HEK293 (cell line): Measurements from ENCODE around the gene NCAN.

ENCODE experiments used
- CTCF ChIA-PET: fragments of 350-600 bp; formaldehyde crosslinking; extraction: SDS; loops from one replicate; lab custom pipeline; 2021; ENCODE audit warnings: antibody characterized with exemption; lab: Yijun Ruan, JAX
- POLR2A ChIA-PET: fragments of 300-600 bp; formaldehyde crosslinking; extraction: SDS; loops from one replicate; lab custom pipeline; 2020; ENCODE audit warnings: antibody characterized with exemption, inconsistent platforms; lab: Yijun Ruan, JAX
- H3K27ac ChIP-seq: fragments of 200-500 bp; sonication (Bioruptor generic); 2 replicates; pipeline ENCODE4 v1.5.1; 2014; ENCODE audit warnings: low read depth, low read length, control low read depth, inconsistent platforms; ENCODE audit errors: extremely low read depth
- H3K36me3 ChIP-seq, 2 experiments: fragments of 200-500 bp in 1 of 2; sonication (Bioruptor generic) in 1 of 2; 1 replicate in 1 of 2; 2 replicates in 1 of 2; pipeline ENCODE4 v1.5.1; 2014 to 2017; ENCODE audit warnings: inconsistent platforms in 2 of 2, low read length in 2 of 2; ENCODE audit not compliant: control insufficient read depth in 2 of 2, insufficient read depth in 1 of 2
- H3K4me1 ChIP-seq: fragments of 200-500 bp; sonication (Bioruptor generic); 2 replicates; pipeline ENCODE4 v1.5.1; 2014; ENCODE audit warnings: mild to moderate bottlenecking, low read length, inconsistent platforms; ENCODE audit not compliant: control insufficient read depth, insufficient read depth
- H3K4me3 ChIP-seq: 2 replicates; pipeline ENCODE4 v1.5.1; 2011; ENCODE audit warnings: low read depth, mild to moderate bottlenecking, control low read depth, low read length, moderate library complexity
- H3K9me3 ChIP-seq: fragments of 200-500 bp; sonication (Bioruptor generic); 2 replicates; pipeline ENCODE4 v1.5.1; 2014; ENCODE audit warnings: low read depth, low read length, inconsistent platforms; ENCODE audit not compliant: control insufficient read depth, insufficient read depth
- BCL11B ChIP-seq: fragments of 450-650 bp; formaldehyde crosslinking; IDR thresholded peaks from 2 replicates; pipeline ENCODE4 v1.5.1; 2016; ENCODE audit warnings: low read depth, missing biosample characterization, missing genetic modification characterization
- EGR2 ChIP-seq: fragments of 450-650 bp; formaldehyde crosslinking; IDR thresholded peaks from 2 replicates; pipeline ENCODE4 v1.5.1; 2016; ENCODE audit warnings: low read depth, missing biosample characterization, missing genetic modification characterization
- KLF7 ChIP-seq: fragments of 450-650 bp; formaldehyde crosslinking; IDR thresholded peaks from 2 replicates; pipeline ENCODE4 v1.5.1; 2016; ENCODE audit warnings: missing biosample characterization, missing genetic modification characterization, borderline replicate concordance
- RBAK ChIP-seq: fragments of 450-650 bp; formaldehyde crosslinking; IDR thresholded peaks from 2 replicates; pipeline ENCODE4 v1.5.1; 2016; ENCODE audit warnings: missing biosample characterization, missing genetic modification characterization
- SP3 ChIP-seq: fragments of 450-650 bp; formaldehyde crosslinking; IDR thresholded peaks from 2 replicates; pipeline ENCODE4 v1.5.1; 2016; ENCODE audit warnings: missing biosample characterization, missing genetic modification characterization
- TRIM28 ChIP-seq: IDR thresholded peaks from 2 replicates; pipeline ENCODE4 v1.6.1; 2011; ENCODE audit warnings: low read length, control low read depth, borderline replicate concordance
- WT1 ChIP-seq: fragments of 450-650 bp; formaldehyde crosslinking; IDR thresholded peaks from 2 replicates; pipeline ENCODE4 v1.5.1; 2016; ENCODE audit warnings: missing biosample characterization, missing genetic modification characterization
- ZBTB49 ChIP-seq: fragments of 450-650 bp; formaldehyde crosslinking; IDR thresholded peaks from 2 replicates; pipeline ENCODE4 v1.5.1; 2016; ENCODE audit warnings: missing biosample characterization, missing genetic modification characterization, low read depth
- ZBTB7A ChIP-seq: fragments of 450-650 bp; formaldehyde crosslinking; IDR thresholded peaks from 2 replicates; pipeline ENCODE4 v1.5.1; 2016; ENCODE audit warnings: low read depth, missing biosample characterization, missing genetic modification characterization
- ZBTB8A ChIP-seq: fragments of 450-650 bp; formaldehyde crosslinking; IDR thresholded peaks from 2 replicates; pipeline ENCODE4 v1.5.1; 2016; ENCODE audit warnings: missing biosample characterization, missing genetic modification characterization
- ZFHX2 ChIP-seq: fragments of 450-650 bp; formaldehyde crosslinking; conservative IDR thresholded peaks from 2 replicates; pipeline ENCODE4 v1.5.1; 2016; ENCODE audit warnings: missing biosample characterization, missing genetic modification characterization
- ZFP37 ChIP-seq: fragments of 450-650 bp; formaldehyde crosslinking; IDR thresholded peaks from 2 replicates; pipeline ENCODE4 v1.5.1; 2016; ENCODE audit warnings: missing biosample characterization, missing genetic modification characterization
- ZNF133 ChIP-seq: fragments of 450-650 bp; formaldehyde crosslinking; IDR thresholded peaks from 2 replicates; pipeline ENCODE4 v1.5.1; 2016; ENCODE audit warnings: missing biosample characterization, missing genetic modification characterization
- ZNF169 ChIP-seq: fragments of 450-650 bp; formaldehyde crosslinking; IDR thresholded peaks from 2 replicates; pipeline ENCODE4 v1.5.1; 2016; ENCODE audit warnings: missing biosample characterization, missing genetic modification characterization
- ZNF184 ChIP-seq: fragments of 450-650 bp; IDR thresholded peaks from 2 replicates; pipeline ENCODE4 v1.5.1; 2018; ENCODE audit warnings: missing biosample characterization, mild to moderate bottlenecking, missing genetic modification characterization
- ZNF354C ChIP-seq: fragments of 450-650 bp; formaldehyde crosslinking; IDR thresholded peaks from 2 replicates; pipeline ENCODE4 v1.5.1; 2016; ENCODE audit warnings: missing biosample characterization, missing genetic modification characterization, low read depth, borderline replicate concordance
- ZNF366 ChIP-seq: fragments of 450-650 bp; formaldehyde crosslinking; conservative IDR thresholded peaks from 2 replicates; pipeline ENCODE4 v1.5.1; 2016; ENCODE audit warnings: missing biosample characterization, missing genetic modification characterization
- ZNF37A ChIP-seq: fragments of 450-650 bp; IDR thresholded peaks from 2 replicates; pipeline ENCODE4 v1.5.1; 2018; ENCODE audit warnings: missing biosample characterization, missing genetic modification characterization
- ZNF513 ChIP-seq: fragments of 450-650 bp; IDR thresholded peaks from 2 replicates; pipeline ENCODE4 v1.5.1; 2018; ENCODE audit warnings: missing biosample characterization, missing genetic modification characterization
- ZNF529 ChIP-seq: fragments of 450-650 bp; formaldehyde crosslinking; IDR thresholded peaks from 2 replicates; pipeline ENCODE4 v1.5.1; 2017; ENCODE audit warnings: missing genetic modification characterization, missing biosample characterization; ENCODE audit not compliant: insufficient replicate concordance
- ZNF548 ChIP-seq: fragments of 450-650 bp; formaldehyde crosslinking; IDR thresholded peaks from 2 replicates; pipeline ENCODE4 v1.5.1; 2016; ENCODE audit warnings: missing biosample characterization, missing genetic modification characterization
- ZNF561 ChIP-seq: fragments of 450-650 bp; IDR thresholded peaks from 2 replicates; pipeline ENCODE4 v1.5.1; 2018; ENCODE audit warnings: missing biosample characterization, missing genetic modification characterization, borderline replicate concordance
- ZNF596 ChIP-seq: fragments of 450-650 bp; IDR thresholded peaks from 2 replicates; pipeline ENCODE4 v1.5.0; 2018; ENCODE audit warnings: missing biosample characterization, mild to moderate bottlenecking, missing genetic modification characterization, moderate library complexity
- ZNF658 ChIP-seq: fragments of 450-650 bp; formaldehyde crosslinking; IDR thresholded peaks from 2 replicates; pipeline ENCODE4; 2016; ENCODE audit warnings: missing biosample characterization, missing genetic modification characterization
- ZNF747 ChIP-seq: fragments of 450-650 bp; formaldehyde crosslinking; IDR thresholded peaks from 2 replicates; pipeline ENCODE4 v1.5.1; 2016; ENCODE audit warnings: missing biosample characterization, missing genetic modification characterization
- ZNF837 ChIP-seq: fragments of 450-650 bp; formaldehyde crosslinking; IDR thresholded peaks from 2 replicates; pipeline ENCODE4 v1.5.1; 2016; ENCODE audit warnings: missing biosample characterization, missing genetic modification characterization
- ZXDB ChIP-seq: fragments of 450-650 bp; formaldehyde crosslinking; IDR thresholded peaks from 2 replicates; pipeline ENCODE4 v1.5.1; 2016; ENCODE audit warnings: missing biosample characterization, missing genetic modification characterization
- TF ChIP-seq, protein P1 (sequence below): fragments of 450-650 bp; formaldehyde crosslinking; IDR thresholded peaks from 2 replicates; pipeline ENCODE4 v1.5.1; 2016; ENCODE audit warnings: missing biosample characterization, missing genetic modification characterization
- TF ChIP-seq, protein P2 (sequence below): fragments of 450-650 bp; formaldehyde crosslinking; IDR thresholded peaks from 2 replicates; pipeline ENCODE4 v1.5.1; 2017; ENCODE audit warnings: missing biosample characterization, missing genetic modification characterization
- TF ChIP-seq, protein P3 (sequence below): fragments of 450-650 bp; formaldehyde crosslinking; IDR thresholded peaks from 2 replicates; pipeline ENCODE4 v1.5.1; 2016; ENCODE audit warnings: missing biosample characterization, missing genetic modification characterization

Gene NCAN

DNA sequence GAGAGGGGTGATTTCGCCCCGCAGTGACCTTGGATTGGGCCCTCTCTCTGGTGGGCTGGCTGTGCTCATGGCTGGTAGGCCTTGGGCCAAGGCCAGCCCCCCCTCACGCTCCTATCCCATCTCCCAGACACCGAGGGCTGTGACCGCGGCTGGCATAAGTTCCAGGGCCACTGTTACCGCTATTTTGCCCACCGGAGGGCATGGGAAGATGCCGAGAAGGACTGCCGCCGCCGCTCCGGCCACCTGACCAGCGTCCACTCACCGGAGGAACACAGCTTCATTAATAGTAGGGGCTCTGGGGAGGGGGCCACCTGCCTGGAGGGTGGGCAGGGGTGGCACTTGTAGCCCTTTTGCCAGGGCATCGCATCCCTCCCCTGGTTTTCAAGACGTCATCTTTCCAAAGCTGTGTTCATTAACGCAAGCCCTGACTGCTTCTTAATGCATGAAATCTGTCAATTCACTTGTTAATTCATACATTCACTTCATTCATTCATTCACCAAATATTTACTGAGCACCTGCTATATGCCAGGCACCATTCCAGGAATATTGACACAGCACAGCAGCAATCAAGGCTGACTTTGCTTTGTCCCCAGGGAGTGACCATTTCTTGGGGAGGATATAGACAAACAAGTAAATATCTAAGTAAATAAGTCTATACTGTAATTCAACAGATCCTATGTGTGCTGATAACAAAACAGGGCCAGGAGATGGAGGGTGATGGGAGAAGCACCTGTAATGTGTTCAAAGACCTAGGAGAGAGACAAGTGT, 26.6 kb downstream of the NCAN start (continued):
- TF ChIP-seq ZBTB49 (tag by site-specific recombination): no peak

DNA sequence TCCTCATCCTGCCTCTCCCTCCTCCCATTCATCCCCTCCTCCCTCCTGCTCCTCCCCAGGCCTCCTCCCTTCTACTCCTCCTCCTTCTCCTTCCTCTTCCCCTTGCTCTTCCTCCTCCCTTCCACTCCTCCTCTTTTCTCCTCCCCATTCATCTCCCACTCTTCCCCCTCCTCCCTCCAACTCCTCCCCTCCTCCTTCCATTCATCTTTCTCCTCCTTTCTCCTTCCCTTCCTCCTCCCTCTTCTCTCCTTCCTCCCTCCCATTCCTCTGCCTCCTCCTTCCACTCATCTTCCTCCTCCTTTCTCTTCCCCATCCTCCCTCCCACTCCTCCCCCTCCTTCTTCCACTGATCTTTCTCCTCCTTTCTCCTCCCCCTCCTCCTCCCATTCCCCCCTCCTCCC, 27.9 kb downstream of the NCAN start:
- H3K27ac ChIP-seq: no peak overlapping the region
- H3K9me3 ChIP-seq: no peaks in the 10 kb centered on the region
- POLR2A ChIA-PET: no interaction called here
- CTCF ChIA-PET: no interaction called here
- H3K4me3 ChIP-seq: no peak overlapping the region
- no peaks in the 10 kb centered on the region for H3K36me3 ChIP-seq
- H3K4me1 ChIP-seq: no peaks in the 10 kb centered on the region
- TF ChIP-seq TRIM28 (no peak), WT1 (tag by site-specific recombination) (peak; percentile 48; the same call in 1 of the 2 replicates), SP3 (tag by site-specific recombination) (peak; percentile 44; the same call in 1 of the 2 replicates), ZNF658 (tag by site-specific recombination) (0 out of 2 replicates have a peak, but pooled peaks have one; percentile 46), ZBTB7A (tag by site-specific recombination) (no peak), EGR2 (peak; percentile 80), ZFP37 (tag by site-specific recombination) (no peak), BCL11B (tag by site-specific recombination) (no peak), ZNF169 (no peak), ZNF133 (no peak), ZFHX2 (tag by site-specific recombination) (peak; percentile 59; the same call in 1 of the 2 replicates), ZNF513 (tag by site-specific recombination) (peak; percentile 30; the same call in 1 of the 2 replicates), ZNF747 (tag by site-specific recombination) (no peak), RBAK (tag by site-specific recombination) (no peak), ZNF37A (tag by site-specific recombination) (no peak), ZNF837 (no peak), ZNF366 (tag by site-specific recombination) (peak; percentile 81), ZXDB (tag by site-specific recombination) (no peak), ZNF529 (tag by site-specific recombination) (no peak), ZNF548 (tag by site-specific recombination) (no peak), ZNF596 (no peak), KLF7 (tag by site-specific recombination) (no peak), ZNF354C (tag by site-specific recombination) (no peak), ZNF561 (no peak), ZBTB8A (tag by site-specific recombination) (no peak), ZNF184 (tag by site-specific recombination) (no peak)
- TF ChIP-seq, protein P1, sequence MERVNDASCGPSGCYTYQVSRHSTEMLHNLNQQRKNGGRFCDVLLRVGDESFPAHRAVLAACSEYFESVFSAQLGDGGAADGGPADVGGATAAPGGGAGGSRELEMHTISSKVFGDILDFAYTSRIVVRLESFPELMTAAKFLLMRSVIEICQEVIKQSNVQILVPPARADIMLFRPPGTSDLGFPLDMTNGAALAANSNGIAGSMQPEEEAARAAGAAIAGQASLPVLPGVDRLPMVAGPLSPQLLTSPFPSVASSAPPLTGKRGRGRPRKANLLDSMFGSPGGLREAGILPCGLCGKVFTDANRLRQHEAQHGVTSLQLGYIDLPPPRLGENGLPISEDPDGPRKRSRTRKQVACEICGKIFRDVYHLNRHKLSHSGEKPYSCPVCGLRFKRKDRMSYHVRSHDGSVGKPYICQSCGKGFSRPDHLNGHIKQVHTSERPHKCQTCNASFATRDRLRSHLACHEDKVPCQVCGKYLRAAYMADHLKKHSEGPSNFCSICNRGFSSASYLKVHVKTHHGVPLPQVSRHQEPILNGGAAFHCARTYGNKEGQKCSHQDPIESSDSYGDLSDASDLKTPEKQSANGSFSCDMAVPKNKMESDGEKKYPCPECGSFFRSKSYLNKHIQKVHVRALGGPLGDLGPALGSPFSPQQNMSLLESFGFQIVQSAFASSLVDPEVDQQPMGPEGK: no peak
- TF ChIP-seq, protein P2, sequence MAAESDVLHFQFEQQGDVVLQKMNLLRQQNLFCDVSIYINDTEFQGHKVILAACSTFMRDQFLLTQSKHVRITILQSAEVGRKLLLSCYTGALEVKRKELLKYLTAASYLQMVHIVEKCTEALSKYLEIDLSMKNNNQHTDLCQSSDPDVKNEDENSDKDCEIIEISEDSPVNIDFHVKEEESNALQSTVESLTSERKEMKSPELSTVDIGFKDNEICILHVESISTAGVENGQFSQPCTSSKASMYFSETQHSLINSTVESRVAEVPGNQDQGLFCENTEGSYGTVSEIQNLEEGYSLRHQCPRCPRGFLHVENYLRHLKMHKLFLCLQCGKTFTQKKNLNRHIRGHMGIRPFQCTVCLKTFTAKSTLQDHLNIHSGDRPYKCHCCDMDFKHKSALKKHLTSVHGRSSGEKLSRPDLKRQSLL (tag by site-specific recombination): no peak
- TF ChIP-seq, protein P3, sequence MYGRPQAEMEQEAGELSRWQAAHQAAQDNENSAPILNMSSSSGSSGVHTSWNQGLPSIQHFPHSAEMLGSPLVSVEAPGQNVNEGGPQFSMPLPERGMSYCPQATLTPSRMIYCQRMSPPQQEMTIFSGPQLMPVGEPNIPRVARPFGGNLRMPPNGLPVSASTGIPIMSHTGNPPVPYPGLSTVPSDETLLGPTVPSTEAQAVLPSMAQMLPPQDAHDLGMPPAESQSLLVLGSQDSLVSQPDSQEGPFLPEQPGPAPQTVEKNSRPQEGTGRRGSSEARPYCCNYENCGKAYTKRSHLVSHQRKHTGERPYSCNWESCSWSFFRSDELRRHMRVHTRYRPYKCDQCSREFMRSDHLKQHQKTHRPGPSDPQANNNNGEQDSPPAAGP (tag by site-specific recombination): no peak
